OCI-LY7 (cell line): Measurements from ENCODE around the gene PODXL2. TPM values are rescaled to one million over a fixed set of nuclear protein-coding genes. Genes with fewer than 3 reads are reported as not detected.

Experiments used
- BruUV-seq: library from RNA; stranded (reverse); fragments of 400-500 nt; replicated peaks from 2 replicates; lab custom pipeline; 2021; lab: Mats Ljungman, UMichigan
- CTCF ChIA-PET: fragments of 300-600 bp; sonication (Branson Sonifier 250); formaldehyde crosslinking; loops from one replicate; lab custom pipeline; 2022; ENCODE audit warnings: antibody characterized with exemption; ENCODE audit not compliant: unreplicated experiment; lab: Charles Lee
- POLR2A ChIA-PET: fragments of 300-600 bp; sonication (Branson Sonifier 250); formaldehyde crosslinking; loops from one replicate; lab custom pipeline; 2022; ENCODE audit warnings: antibody characterized with exemption; lab: Charles Lee
- DNase-seq: peaks from one replicate; pipeline ENCODE4 v3.0.0-alpha.2; 2015; ENCODE audit warnings: low spot score
- H2AFZ ChIP-seq: fragments of 200-600 bp; sonication (generic), shearing (Covaris generic); 2 replicates; pipeline ENCODE4 v1.6.1; 2014; ENCODE audit warnings: mild to moderate bottlenecking, antibody characterized with exemption, low read length, moderate library complexity
- H3K27ac ChIP-seq: fragments of 200-600 bp; sonication (generic); 2 replicates; pipeline ENCODE4 v1.5.1; 2014; ENCODE audit warnings: mixed run types, low read depth, mild to moderate bottlenecking, moderate library complexity, low read length, inconsistent platforms; ENCODE audit not compliant: poor library complexity, severe bottlenecking
- H3K36me3 ChIP-seq: fragments of 200-600 bp; sonication (generic); 2 replicates; pipeline ENCODE4 v1.6.1; 2014; ENCODE audit warnings: mild to moderate bottlenecking, antibody characterized with exemption, low read length, moderate library complexity, mixed read lengths; ENCODE audit not compliant: insufficient read depth
- H3K4me1 ChIP-seq: fragments of 200-600 bp; sonication (generic); 2 replicates; pipeline ENCODE4 v1.5.1; 2014; ENCODE audit warnings: mild to moderate bottlenecking, low read length; ENCODE audit not compliant: insufficient read depth, poor library complexity, severe bottlenecking
- H3K4me2 ChIP-seq: fragments of 200-600 bp; sonication (generic); 2 replicates; pipeline ENCODE4 v1.6.1; 2014; ENCODE audit warnings: mild to moderate bottlenecking, low read length
- H3K4me3 ChIP-seq: fragments of 200-600 bp; sonication (generic); 2 replicates; pipeline ENCODE4 v1.5.1; 2014; ENCODE audit warnings: mild to moderate bottlenecking, low read depth, low read length; ENCODE audit not compliant: poor library complexity, severe bottlenecking
- H3K79me2 ChIP-seq: fragments of 200-600 bp; sonication (generic); 2 replicates; pipeline ENCODE4 v1.6.1; 2016; ENCODE audit warnings: low read depth, mild to moderate bottlenecking, low read length, moderate library complexity, mixed read lengths; ENCODE audit not compliant: insufficient read depth
- H3K9me2 ChIP-seq: fragments of 200-600 bp; sonication (generic); 2 replicates; pipeline ENCODE4 v1.6.1; 2016; ENCODE audit warnings: mild to moderate bottlenecking, low read length, mixed read lengths; ENCODE audit not compliant: insufficient read depth
- H3K9me3 ChIP-seq: fragments of 200-600 bp; sonication (generic); 2 replicates; pipeline ENCODE4 v1.6.1; 2014; ENCODE audit warnings: mild to moderate bottlenecking, mixed run types, low read length, mixed read lengths
- H4K20me1 ChIP-seq: fragments of 200-600 bp; sonication (generic); 2 replicates; pipeline ENCODE4 v1.6.1; 2014; ENCODE audit warnings: mild to moderate bottlenecking, antibody characterized with exemption, low read length, moderate library complexity, mixed read lengths; ENCODE audit not compliant: insufficient read depth
- CTCF ChIP-seq: fragments of 200-600 bp; sonication (generic); conservative IDR thresholded peaks from 2 replicates; pipeline ENCODE4 v1.5.1; 2014; ENCODE audit warnings: mild to moderate bottlenecking, antibody characterized with exemption, low read length, moderate library complexity, mixed read lengths
- EZH2phosphoT487 ChIP-seq: fragments of 200-600 bp; sonication (generic); IDR thresholded peaks from 2 replicates; pipeline ENCODE4 v1.6.1; 2018; ENCODE audit warnings: low read depth, borderline replicate concordance, mild to moderate bottlenecking, mixed run types, antibody characterized with exemption, low read length, moderate library complexity, mixed read lengths
- intact Hi-C: fragments of 100-400 bp; cut with micrococcal nuclease; formaldehyde crosslinking; loops from one replicate; pipeline ENCODE4 v1.10.0; 2022; ENCODE audit not compliant: unreplicated experiment
- total RNA-seq, 2 experiments: library from RNA; depleted of rRNA in 1 of 2; stranded (reverse); fragments of >200 nt in 1 of 2; shearing (Covaris generic) in 1 of 2; gene quantifications; 2 replicates each; pipeline ENCODE4 v1.2.3, GENCODE V29; 2014 to 2022

Gene PODXL2
- total RNA-seq, 2 experiments from 2014 or later: 16.1 to 29.4 TPM

DNA sequence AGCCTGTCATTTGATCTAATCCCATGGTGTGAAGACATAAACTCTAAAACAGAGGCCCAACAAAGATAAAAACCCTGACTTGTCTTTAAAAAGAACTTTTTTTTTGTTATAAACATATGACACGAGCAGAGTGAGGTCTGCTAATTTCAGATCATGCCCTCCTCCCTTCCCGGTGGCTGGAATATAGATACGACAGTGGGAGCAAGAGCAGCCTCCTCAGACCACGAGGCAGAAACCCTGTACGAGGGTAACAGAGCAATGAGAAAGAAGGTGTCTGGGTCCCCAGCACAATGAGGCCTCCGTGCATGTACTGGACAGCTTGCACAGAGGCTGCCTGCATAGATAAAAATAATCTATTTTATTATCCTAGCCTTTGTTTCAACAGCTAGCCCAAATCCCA is 44.3 kb upstream of the PODXL2 start:
- no peaks in the 10 kb centered on the region for H3K9me3 ChIP-seq
- no TSS peak for BruUV-seq
- ChIA-PET CTCF (no interaction called here), POLR2A (interaction anchor here (1.7 kb wide), 1 partner anchor 13 kb away, joined by 6 read pairs; no protein-coding TSS in a partner anchor)
- H3K4me2 ChIP-seq: no peak overlapping the region
- H3K9me2 ChIP-seq: no peaks in the 10 kb centered on the region
- H3K4me3 ChIP-seq: no peak overlapping the region
- H3K4me1 ChIP-seq: peaks cover 10% of the 10 kb centered on the region
- H3K27ac ChIP-seq: no peak overlapping the region
- DNase-seq: no peak
- H3K36me3 ChIP-seq: peaks cover 15% of the 10 kb centered on the region; the same call in 1 of the 2 replicates
- no peak overlapping the region for H2AFZ ChIP-seq
- intact Hi-C loops: no loop called here
- peaks cover 12% of the 10 kb centered on the region for H3K79me2 ChIP-seq
- no peak for TF ChIP-seq EZH2phosphoT487
- no peak for TF ChIP-seq CTCF
- peaks cover 4% of the 10 kb centered on the region; the same call in 1 of the 2 replicates for H4K20me1 ChIP-seq

- peaks cover 16% of the 10 kb centered on the region for H3K79me2 ChIP-seq
- peaks cover 10% of the 10 kb centered on the region for H3K4me1 ChIP-seq
- H3K27ac ChIP-seq: no peak overlapping the region
- H2AFZ ChIP-seq: no peak overlapping the region
- H3K4me3 ChIP-seq: no peak overlapping the region
- POLR2A ChIA-PET: no interaction called here
- peaks cover 5% of the 10 kb centered on the region; the same call in 1 of the 2 replicates for H4K20me1 ChIP-seq
- peaks cover 13% of the 10 kb centered on the region; the same call in 1 of the 2 replicates for H3K36me3 ChIP-seq
- TF ChIP-seq CTCF (no peak), EZH2phosphoT487 (no peak)
- H3K9me2 ChIP-seq: no peaks in the 10 kb centered on the region
- DNase-seq: no peak
- no TSS peak for BruUV-seq
- H3K9me3 ChIP-seq: no peaks in the 10 kb centered on the region
- intact Hi-C loops: no loop called here
- H3K4me2 ChIP-seq: no peak overlapping the region
- CTCF ChIA-PET: no interaction called here
Measured at GRCh38 chr3:127585163-127585812, 43.7 kb upstream of the PODXL2 start.

DNA sequence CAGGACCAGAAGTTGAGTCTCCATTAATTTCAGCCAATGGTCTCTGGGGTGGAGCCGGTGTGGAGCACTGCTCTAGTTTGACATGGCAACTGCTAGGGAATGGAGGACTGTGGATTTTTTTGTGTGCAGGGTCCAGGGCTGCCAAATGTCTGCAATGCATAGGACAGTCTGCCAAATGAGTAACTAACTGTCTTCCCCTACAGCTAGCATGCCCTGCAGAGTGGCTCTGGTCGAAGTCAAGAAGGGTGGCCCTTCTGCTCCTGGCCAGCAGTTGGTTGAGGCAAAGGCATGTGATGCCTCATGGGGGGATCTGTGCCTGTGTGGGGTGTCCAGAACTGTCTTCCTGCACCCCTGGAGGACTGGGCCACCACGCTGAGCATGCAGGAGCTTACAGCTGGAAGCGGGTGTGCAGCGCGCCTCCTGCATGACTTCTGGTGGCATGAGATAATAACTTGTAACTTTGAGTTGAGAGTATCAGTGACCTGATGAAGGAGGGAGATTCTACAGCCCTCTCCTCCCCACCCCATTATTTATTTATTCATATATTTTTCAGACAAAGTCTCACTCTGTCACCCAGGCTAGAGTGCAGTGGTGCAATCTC is 43.1 kb upstream of the PODXL2 start:
- H3K4me3 ChIP-seq: no peak overlapping the region
- H3K4me2 ChIP-seq: no peak overlapping the region
- H4K20me1 ChIP-seq: peaks cover 5% of the 10 kb centered on the region; the same call in 1 of the 2 replicates
- ChIA-PET POLR2A (no interaction called here), CTCF (no interaction called here)
- peaks cover 16% of the 10 kb centered on the region for H3K79me2 ChIP-seq
- no peak overlapping the region for H2AFZ ChIP-seq
- no peaks in the 10 kb centered on the region for H3K9me3 ChIP-seq
- no peak for DNase-seq
- TF ChIP-seq EZH2phosphoT487: no peak
- no peak overlapping the region for H3K27ac ChIP-seq
- BruUV-seq: no TSS peak
- H3K36me3 ChIP-seq: peaks cover 8% of the 10 kb centered on the region; the same call in 1 of the 2 replicates
- peaks cover 10% of the 10 kb centered on the region for H3K4me1 ChIP-seq
- H3K9me2 ChIP-seq: no peaks in the 10 kb centered on the region
- intact Hi-C loops: no loop called here
